Esophagus muscularis mucosa (tissue), 4 donors: ENCODE measurements around the gene APBB1. TPM values are rescaled to one million over a fixed set of nuclear protein-coding genes. Genes with fewer than 3 reads are reported as not detected.

Experiments
- DNase-seq: peaks from one replicate; pipeline ENCODE4 v3.0.0-alpha.2; 2017; ENCODE audit errors: extremely low spot score
- H3K27ac ChIP-seq, 4 donors: fragments of 200-600 bp; sonication (generic); replicated peaks in 1 of 4; 1 replicate in 3 of 4; 2 replicates in 1 of 4; pipeline ENCODE4 v1.5.1; 2016 to 2019; ENCODE audit warnings: mild to moderate bottlenecking in 1 of 4
- H3K27me3 ChIP-seq, 4 donors: fragments of 200-600 bp; sonication (generic); one replicate each; pipeline versions ENCODE4 v1.5.1 to v1.6.0; 2016 to 2019
- H3K36me3 ChIP-seq, 4 donors: fragments of 200-600 bp; sonication (generic); one replicate each; pipeline ENCODE4 v1.5.1; 2016 to 2019
- H3K4me1 ChIP-seq, 4 donors: fragments of 200-600 bp; sonication (generic); one replicate each; pipeline ENCODE4 v1.5.1; 2016 to 2019
- H3K4me3 ChIP-seq, 4 donors: fragments of 200-600 bp; sonication (generic); 1 replicate in 2 of 4; 2 replicates in 2 of 4; pipeline ENCODE4 v1.5.1; 2016 to 2019; ENCODE audit warnings: mild to moderate bottlenecking in 4 of 4, moderate library complexity in 1 of 4
- H3K9me3 ChIP-seq, 4 donors: fragments of 200-600 bp; sonication (generic); 1 replicate in 3 of 4; 2 replicates in 1 of 4; pipeline ENCODE4 v1.5.1; 2016 to 2019
- EP300 ChIP-seq: sonication (generic); formaldehyde crosslinking; IDR thresholded peaks from one replicate; pipeline ENCODE4 v1.6.1; 2017; ENCODE audit warnings: antibody characterized with exemption
- POLR2A ChIP-seq: fragments of 450-650 bp; IDR thresholded peaks from one replicate; pipeline ENCODE4 v1.6.1; 2017; ENCODE audit warnings: antibody characterized with exemption, moderate library complexity, mild to moderate bottlenecking, low read depth
- POLR2AphosphoS5 ChIP-seq, 2 donors: sonication (generic); formaldehyde crosslinking; IDR thresholded peaks; one replicate each; pipeline ENCODE4 v1.6.1; 2017; ENCODE audit warnings: antibody characterized with exemption in 2 of 2
- WGBS: methylation state at CpG from one replicate; pipeline ENCODE4 v1.1.5; 2018; 5-methylcytosine and 5-hydroxymethylcytosine counted together
- intact Hi-C: fragments of 100-400 bp; cut with DNase I; formaldehyde crosslinking; loops from one replicate; pipeline ENCODE4 v1.15.1; 2023
- total RNA-seq, 4 donors: library from RNA; depleted of rRNA; stranded (reverse); fragments of >200 nt; gene quantifications; one replicate each; pipeline versions ENCODE4 v1.1.0 to v1.2.1, GENCODE V29; 2016
- TF ChIP-seq, protein P1 (sequence below), 3 experiments: fragments of 200-600 bp in 2 of 3; fragments of 450-650 bp in 1 of 3; sonication (generic) in 2 of 3; IDR thresholded peaks; one replicate each; pipeline ENCODE4 v1.5.1; 2017 to 2019; ENCODE audit warnings: antibody characterized with exemption in 3 of 3, mild to moderate bottlenecking in 2 of 3, moderate library complexity in 1 of 3

Gene APBB1
- total RNA-seq, 4 donors from 2014 or later, result 63.1 to 166 (median 109) TPM

GRCh38 chr11:6456361-6457073 is 37.6 kb upstream of the APBB1 start:
- intact Hi-C loops, result no loop called here
- H3K27ac ChIP-seq, result no peak overlapping the region
- H3K4me3 ChIP-seq, result no peak overlapping the region
- no peaks in the 10 kb centered on the region for H3K9me3 ChIP-seq
- 98% methylated on average over 37 of the region's 56 CpGs for WGBS
- H3K36me3 ChIP-seq, result peaks cover 50 to 98% (median 84%) of the 10 kb centered on the region in 4 donors
- H3K4me1 ChIP-seq, result no peaks in the 10 kb centered on the region
- no peak for DNase-seq
- TF ChIP-seq EP300, result no peak
- TF ChIP-seq, protein P1, sequence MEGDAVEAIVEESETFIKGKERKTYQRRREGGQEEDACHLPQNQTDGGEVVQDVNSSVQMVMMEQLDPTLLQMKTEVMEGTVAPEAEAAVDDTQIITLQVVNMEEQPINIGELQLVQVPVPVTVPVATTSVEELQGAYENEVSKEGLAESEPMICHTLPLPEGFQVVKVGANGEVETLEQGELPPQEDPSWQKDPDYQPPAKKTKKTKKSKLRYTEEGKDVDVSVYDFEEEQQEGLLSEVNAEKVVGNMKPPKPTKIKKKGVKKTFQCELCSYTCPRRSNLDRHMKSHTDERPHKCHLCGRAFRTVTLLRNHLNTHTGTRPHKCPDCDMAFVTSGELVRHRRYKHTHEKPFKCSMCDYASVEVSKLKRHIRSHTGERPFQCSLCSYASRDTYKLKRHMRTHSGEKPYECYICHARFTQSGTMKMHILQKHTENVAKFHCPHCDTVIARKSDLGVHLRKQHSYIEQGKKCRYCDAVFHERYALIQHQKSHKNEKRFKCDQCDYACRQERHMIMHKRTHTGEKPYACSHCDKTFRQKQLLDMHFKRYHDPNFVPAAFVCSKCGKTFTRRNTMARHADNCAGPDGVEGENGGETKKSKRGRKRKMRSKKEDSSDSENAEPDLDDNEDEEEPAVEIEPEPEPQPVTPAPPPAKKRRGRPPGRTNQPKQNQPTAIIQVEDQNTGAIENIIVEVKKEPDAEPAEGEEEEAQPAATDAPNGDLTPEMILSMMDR (IDR thresholded peaks at IDR 0.05), result no peak
- no peak for TF ChIP-seq POLR2A
- no peak for TF ChIP-seq POLR2AphosphoS5 (IDR thresholded peaks at IDR 0.05)
- no peaks in the 10 kb centered on the region for H3K27me3 ChIP-seq

DNA sequence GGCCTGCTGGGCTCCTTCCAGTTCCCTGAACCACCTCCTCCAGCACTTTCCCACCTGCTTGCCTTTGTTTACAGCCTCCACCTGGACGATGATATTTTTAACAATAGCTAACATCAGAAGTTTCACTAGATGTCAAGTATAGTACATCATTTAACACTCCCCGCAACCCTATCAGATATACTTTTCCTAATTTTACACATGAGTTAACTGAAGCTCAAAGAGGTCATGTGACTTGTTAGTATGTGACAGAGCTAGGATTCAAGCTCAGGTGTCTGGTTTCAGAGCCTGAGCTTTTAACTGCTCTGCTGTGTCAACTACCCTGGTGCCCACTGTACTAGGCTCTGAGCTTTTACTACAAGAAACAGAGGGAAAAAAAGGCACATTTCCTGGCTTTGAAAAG is 36.2 kb upstream of the APBB1 start:
- H3K27me3 ChIP-seq, result no peaks in the 10 kb centered on the region
- intact Hi-C loops, result no loop called here
- no peak for DNase-seq
- WGBS, result 82% methylated on average over 2 of the region's 2 CpGs
- peaks cover 63 to 100% (median 92%) of the 10 kb centered on the region in 4 donors for H3K36me3 ChIP-seq
- no peak overlapping the region for H3K27ac ChIP-seq
- H3K9me3 ChIP-seq, result no peaks in the 10 kb centered on the region
- no peak for TF ChIP-seq POLR2AphosphoS5 (IDR thresholded peaks at IDR 0.05)
- no peak for TF ChIP-seq EP300
- H3K4me1 ChIP-seq, result no peaks in the 10 kb centered on the region
- no peak overlapping the region for H3K4me3 ChIP-seq

- Histone ChIP-seq H3K27ac (no peak overlapping the region), H3K4me1 (no peaks in the 10 kb centered on the region), H3K9me3 (no peaks in the 10 kb centered on the region), H3K27me3 (no peaks in the 10 kb centered on the region), H3K36me3 (peaks cover 77 to 100% (median 99%) of the 10 kb centered on the region in 4 donors), H3K4me3 (no peak overlapping the region)
- 93% methylated on average over 2 of the region's 2 CpGs for WGBS
- intact Hi-C loops, result no loop called here
- no peak for DNase-seq
- TF ChIP-seq POLR2AphosphoS5 (IDR thresholded peaks at IDR 0.05), result no peak
Measured at GRCh38 chr11:6453152-6453551, 34.3 kb upstream of the APBB1 start.

GRCh38 chr11:6452219-6452618 is 33.3 kb upstream of the APBB1 start:
- WGBS, result 78% methylated on average over 3 of the region's 3 CpGs
- Histone ChIP-seq H3K27me3 (no peaks in the 10 kb centered on the region), H3K4me1 (no peaks in the 10 kb centered on the region), H3K4me3 (no peak overlapping the region), H3K36me3 (peaks cover 70 to 94% (median 93%) of the 10 kb centered on the region in 4 donors), H3K27ac (no peak overlapping the region), H3K9me3 (no peaks in the 10 kb centered on the region)
- intact Hi-C loops, result no loop called here
- no peak for DNase-seq
- TF ChIP-seq POLR2AphosphoS5 (IDR thresholded peaks at IDR 0.05) (no peak), POLR2A (no peak), EP300 (no peak)
- TF ChIP-seq, protein P1 (IDR thresholded peaks at IDR 0.05), result no peak

GRCh38 chr11:6448574-6448973 is 29.7 kb upstream of the APBB1 start:
- no peak for TF ChIP-seq POLR2A
- TF ChIP-seq, protein P1 (IDR thresholded peaks at IDR 0.05), result no peak
- no peak for TF ChIP-seq EP300
- no peak for TF ChIP-seq POLR2AphosphoS5 (IDR thresholded peaks at IDR 0.05)
- no peak for DNase-seq
- Histone ChIP-seq H3K27me3 (no peaks in the 10 kb centered on the region), H3K27ac (no peak overlapping the region), H3K36me3 (peaks cover 38 to 58% (median 56%) of the 10 kb centered on the region in 4 donors), H3K4me3 (no peak overlapping the region), H3K9me3 (no peaks in the 10 kb centered on the region), H3K4me1 (no peaks in the 10 kb centered on the region)
- WGBS, result 90% methylated on average over 3 of the region's 3 CpGs
- intact Hi-C loops, result no loop called here
